GM20431 (cell line): ENCODE results near the gene CAPG.
"Not testable (repeated sequence)": the region's sequence is repeated elsewhere in the genome, so short reads cannot be mapped to it uniquely, and the experiment has no call there.

Experiments
- in situ Hi-C: fragments of 300-500 bp; cut with MseI, MboI; formaldehyde crosslinking; loops from one replicate; pipeline ENCODE4 v1.15.0; 2020; ENCODE audit warnings: low sequenced_read_pairs; ENCODE audit not compliant: unreplicated experiment

CAPG gene

DNA sequence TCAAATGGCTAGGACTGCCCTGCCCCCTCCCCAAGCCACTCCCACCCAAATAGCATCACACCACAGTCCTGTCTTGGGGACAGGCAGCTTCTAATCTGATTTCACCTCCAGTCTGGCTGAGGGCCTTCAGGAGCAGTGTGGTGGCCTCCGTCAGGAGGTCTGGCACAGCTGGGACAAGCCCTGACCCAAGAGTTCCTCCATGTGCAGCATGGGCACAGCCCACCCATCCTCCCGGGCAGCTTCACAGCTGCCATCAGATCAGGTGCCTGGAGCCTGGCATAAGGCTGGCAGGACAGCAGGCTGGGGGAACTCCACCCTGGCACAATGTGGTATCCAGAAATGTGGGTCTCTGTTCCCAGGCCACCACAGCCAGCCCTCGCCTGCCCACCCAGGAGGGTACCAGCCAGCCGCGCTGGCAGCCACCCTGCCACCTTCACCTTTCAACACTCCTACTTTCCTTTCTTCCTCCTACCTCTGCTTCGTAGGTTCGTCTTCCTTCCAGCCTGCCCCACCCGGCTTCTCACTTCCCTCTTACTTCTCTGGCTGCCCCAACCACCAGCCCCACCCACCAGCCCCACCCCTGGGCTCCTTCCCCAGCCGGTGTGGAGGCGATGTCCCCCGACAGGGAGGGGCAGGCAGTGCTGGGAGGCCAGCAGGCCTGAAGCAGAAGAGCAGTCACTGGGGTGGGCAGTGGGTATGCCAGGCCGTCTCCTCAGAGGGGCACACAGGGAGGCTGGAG is at the start of gene CAPG:
Gene CAPG, minus strand, starts transcription at position 522 of the 739 bp plus-strand sequence. CDS start 8,221 bp downstream, outside the sequence.
- in situ Hi-C loops = no loop called here

DNA sequence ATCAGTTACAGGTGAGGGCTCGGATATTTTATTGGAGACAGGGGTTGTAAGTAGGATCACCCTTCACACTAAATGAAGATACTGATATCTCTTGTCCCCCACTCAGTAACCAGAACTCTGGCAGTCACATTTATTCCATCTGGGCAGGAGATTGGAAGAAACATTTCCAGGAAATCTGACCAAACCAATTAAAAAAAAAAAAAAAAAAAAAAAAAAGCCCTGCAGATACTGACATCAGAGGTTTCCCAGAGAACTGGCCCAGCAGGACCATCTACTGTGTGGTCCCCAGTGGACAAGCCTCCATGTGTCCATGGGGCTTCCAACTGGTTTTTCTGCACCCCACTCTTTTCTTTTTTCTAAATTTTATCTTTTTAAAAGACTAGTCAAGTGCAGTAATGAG is 49.6 kb upstream of the CAPG start:
- in situ Hi-C loops = no loop called here

DNA sequence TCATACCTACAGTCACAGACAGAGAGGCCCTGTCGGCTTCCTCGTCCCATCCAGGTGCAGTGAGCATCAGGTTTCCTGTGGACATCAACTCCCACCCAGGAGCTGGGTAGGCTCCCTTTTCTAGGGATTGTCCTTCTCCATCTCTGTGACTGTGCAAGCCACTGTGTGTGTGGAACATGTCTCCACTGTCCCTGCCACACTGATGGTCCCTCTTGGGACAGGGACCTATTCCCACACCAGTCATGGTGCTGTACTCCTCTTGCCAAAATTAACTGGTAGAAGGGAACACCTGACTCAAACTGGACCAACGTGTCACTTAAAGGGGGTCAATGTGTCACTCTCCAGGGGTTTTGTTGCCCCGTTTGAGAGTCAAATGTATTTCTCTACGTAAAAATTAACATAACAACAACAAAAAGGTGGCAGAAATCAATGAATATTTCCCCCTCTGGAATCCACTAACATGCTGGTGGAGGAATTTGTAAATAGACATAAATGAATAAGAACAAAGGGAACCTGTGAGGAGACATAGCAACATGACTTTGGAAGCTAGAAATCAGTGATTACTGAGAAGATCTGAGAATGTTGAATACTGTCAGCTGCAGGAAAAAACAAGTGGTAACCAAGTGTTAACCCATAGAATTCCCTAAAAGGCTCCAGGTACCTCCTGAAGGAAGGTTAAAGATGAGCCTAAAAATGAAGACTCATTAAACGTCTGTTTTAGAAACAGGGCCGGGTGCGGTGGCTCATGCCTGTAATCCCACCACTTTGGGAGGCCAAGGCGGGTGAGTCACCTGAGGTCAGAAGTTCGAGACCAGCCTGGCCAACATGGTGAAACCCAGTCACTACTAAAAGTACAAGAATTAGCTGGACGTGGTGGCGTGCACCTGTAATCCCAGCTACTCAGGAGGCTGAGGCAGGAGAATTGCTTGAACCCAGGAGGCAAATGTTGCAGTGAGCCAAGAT is 48.7 kb upstream of the CAPG start:
- in situ Hi-C loops = no loop called here

DNA sequence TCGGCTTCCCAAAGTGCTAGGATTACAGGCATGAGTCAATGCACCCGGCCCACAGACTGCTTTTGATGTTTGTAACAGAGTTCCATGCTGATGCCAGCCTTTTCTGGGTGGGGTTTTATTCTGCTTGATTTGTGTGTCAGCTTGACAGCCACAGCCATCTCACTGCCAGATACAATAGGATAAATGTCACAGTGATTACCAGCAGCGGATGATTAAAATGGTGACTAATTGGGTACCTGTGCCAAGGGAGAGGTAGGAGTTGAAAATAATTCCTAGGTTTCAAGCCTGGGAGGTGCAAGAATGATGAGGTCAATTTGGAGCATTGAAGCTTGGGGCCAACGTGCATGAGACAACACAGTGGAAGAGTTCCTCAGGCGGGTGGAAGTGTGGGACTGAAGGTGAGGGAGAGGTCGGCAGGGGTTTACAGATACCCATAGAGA is 47.7 kb upstream of the CAPG start:
- in situ Hi-C loops = no loop called here

DNA sequence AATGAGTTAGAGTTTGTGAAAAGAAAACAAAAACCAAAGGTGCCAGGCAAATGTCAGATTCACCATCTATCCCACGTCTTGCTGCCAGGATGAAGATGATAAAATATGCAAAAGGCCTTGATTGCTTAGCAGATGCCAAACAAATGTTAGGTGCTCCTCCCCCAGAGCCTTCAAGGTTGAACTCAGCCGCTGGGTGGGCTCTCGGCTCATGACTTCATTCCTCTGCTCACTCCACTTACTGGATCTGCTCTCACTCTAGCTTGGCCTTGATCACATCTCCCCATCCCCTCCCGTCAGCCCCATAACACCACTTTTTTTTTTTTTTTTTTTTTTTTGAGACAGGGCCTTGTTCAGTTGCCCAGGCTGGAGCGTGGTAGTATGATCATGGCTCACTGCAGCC is 46.9 kb upstream of the CAPG start:
- in situ Hi-C loops = no loop called here

DNA sequence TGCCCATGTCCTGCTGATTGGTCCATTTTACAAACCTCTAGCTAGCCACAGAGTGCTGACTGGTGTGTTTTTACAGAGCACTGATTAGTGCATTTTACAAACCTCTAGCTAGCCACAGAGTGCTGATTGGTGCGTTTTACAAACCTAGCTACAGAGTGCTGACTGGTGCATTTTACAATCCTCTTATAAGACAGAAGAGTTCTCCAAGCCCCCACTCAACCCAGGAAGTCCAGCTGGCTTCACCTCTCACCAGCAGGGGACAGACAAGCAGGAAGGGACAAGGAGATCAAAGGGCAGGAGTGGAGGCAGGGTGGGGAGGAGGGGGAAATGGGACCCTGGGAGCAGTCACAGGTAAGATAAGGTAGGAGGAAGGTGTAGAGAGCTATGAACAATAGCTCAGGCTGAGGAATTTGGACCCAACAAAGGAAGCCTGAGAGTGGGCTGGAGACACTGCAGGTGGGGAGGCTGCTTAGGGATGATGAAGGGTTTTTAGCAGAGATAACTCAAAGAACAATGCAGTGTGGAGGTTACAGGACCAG is 45.5 kb upstream of the CAPG start:
- in situ Hi-C loops = no loop called here

DNA sequence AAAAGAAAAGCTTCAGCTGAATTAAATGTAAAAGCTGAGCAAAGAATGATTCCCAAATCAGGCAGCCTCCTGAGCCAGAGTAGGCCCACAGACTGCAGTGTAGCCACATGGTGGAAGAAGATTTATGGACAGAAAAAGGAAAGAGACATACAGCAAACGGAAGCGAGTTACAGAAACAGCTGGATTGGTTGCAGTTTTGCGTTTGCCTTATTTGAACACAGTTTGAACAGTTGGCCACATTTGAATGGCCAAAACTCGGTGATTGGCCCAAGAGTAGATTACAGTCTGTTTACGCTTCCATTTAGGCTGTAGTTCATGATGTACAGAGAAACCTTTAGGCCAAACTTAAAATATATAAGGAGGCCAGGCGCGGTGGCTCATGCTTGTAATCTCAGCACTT is 43.4 kb upstream of the CAPG start:
- in situ Hi-C loops = no loop called here

GRCh38 chr2:85452237-85452636 is 42.1 kb upstream of the CAPG start:
- in situ Hi-C loops = no loop called here

DNA sequence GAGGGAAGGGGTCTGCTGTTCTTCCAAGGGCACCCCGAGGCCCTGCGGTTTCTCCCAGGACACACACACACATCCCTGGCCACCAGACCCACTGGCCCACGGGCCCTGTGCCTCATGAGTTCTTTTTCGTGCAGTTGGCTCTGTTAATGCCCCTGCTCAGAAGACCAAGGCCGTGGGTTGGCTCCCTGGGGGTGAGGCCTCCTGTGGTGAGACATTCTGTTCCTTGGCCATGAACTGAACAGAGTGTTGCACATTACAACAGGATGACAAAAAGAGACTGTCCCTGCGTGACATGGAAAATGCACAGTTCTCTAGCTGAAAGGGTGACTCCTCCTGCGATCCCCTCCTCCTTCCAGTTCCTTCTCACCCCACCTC is 39.0 kb upstream of the CAPG start:
- in situ Hi-C loops = no loop called here

GRCh38 chr2:85448461-85449213 is 38.5 kb upstream of the CAPG start:
- in situ Hi-C loops = no loop called here

DNA sequence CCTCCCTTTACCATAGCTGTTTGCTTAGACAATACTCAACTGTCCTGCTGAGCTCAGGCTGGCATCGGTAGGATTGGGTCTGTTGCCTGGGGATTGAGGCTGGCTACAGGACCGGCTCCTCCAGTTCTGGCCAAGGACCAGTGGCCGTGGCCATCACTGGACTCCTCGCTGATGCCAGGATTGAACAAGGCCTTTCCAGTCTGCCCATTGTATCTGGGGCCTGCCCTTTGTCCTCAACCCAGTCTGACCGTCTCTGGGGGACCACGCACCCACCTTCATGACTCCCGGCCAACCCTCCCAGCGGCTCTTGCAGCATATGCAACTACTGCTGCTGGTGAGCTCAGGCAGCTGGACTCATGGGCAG is 37.0 kb upstream of the CAPG start:
- in situ Hi-C loops = no loop called here

DNA sequence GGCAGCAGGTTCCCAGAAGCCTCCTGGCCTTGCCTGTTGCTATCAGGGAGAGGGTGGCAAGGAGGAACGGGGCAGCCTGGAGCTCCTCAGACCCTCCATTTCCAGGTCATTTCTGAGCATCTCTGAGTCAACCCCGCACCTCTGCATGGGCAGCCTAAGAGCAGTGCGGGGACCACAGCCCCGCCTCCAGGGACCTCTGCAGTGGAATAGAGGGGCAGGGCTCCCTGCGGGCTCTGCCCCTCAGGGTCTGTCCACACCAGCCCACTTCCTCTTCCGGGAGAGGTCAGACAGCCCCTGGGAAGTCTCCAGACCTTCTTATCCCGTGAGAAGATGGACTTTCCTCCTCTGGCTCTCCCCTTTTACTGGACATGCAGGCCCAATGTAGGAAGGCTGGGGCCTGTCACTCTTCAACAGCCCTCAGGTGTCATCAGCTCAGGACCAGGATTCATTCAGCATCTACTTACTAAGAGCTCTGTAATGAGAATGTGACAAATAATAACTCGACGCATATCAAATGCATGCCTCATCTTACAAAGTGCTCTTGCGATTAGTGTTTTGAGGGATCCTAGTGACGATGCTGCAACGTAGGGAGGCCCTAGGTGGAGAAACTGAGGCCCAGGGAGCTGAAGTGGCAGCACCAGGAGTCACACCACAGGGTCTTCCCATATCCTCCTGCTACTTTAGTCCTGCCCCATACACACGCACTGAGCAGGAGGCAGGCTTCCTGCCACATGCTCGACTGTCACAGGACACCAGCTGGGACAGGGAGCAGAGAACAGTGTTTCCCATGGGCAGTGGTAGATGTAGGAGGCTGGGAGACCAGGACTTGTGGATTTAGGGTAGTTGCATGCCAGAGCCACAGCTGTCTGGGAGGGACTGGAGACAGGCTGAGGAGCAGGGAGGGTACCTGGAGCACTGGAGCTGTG is 36.4 kb upstream of the CAPG start:
- in situ Hi-C loops = no loop called here

- in situ Hi-C loops = no loop called here
Observed at GRCh38 chr2:85445316-85446295, 35.4 kb upstream of the CAPG start.

GRCh38 chr2:85444629-85445172 is 34.5 kb upstream of the CAPG start:
- in situ Hi-C loops = no loop called here

- in situ Hi-C loops = no loop called here
Observed at GRCh38 chr2:85441864-85442263, 31.7 kb upstream of the CAPG start.

GRCh38 chr2:85440729-85441128 is 30.6 kb upstream of the CAPG start:
- in situ Hi-C loops = no loop called here

DNA sequence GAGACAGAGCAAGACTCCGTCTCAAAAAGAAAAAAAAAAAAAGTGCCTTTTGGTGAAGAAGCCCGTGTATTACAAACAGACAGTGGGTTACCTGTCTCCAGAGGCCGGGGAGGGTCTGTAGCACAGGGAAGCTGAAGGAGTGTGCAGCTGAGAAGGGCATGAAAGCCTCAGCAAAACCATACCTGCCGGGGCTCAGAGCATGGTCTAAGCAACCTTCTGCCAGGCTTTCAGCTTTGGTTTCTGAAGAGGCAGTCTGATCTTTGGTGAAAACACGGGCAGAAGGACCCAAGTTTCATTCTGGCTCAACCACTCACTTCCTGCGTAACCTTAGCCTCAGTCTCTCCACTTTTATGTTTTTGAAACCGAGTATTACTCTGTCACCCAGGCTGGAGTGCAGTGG is 29.8 kb upstream of the CAPG start:
- in situ Hi-C loops = no loop called here

GRCh38 chr2:85439569-85439968 is 29.4 kb upstream of the CAPG start:
- in situ Hi-C loops = not testable (repeated sequence)
